Non-pigmented ciliary epithelial cell (primary cell): ENCODE data around the gene CELA2B.
A peak's percentile ranks its signal among the peaks of the same experiment; 100 is the strongest.
"Not testable (repeated sequence)": the region's sequence is repeated elsewhere in the genome, so short reads cannot be mapped to it uniquely, and the experiment has no call there.

ENCODE experiments used
- DNase-seq: peaks from one replicate; pipeline ENCODE4 v3.0.0-alpha.2; 2010; ENCODE audit warnings: low read depth

The CELA2B gene

GRCh38 chr1:15445390-15446122, 30.3 kb upstream of the CELA2B start:
- DNase-seq = no peak

- no peak for DNase-seq
Measured at GRCh38 chr1:15446212-15446611, 29.7 kb upstream of the CELA2B start.

GRCh38 chr1:15448877-15449462, 26.9 kb upstream of the CELA2B start:
- no peak for DNase-seq

- DNase-seq = no peak
Measured at GRCh38 chr1:15449567-15449966, 26.3 kb upstream of the CELA2B start.

- DNase-seq = no peak
Measured at GRCh38 chr1:15451014-15451722, 24.7 kb upstream of the CELA2B start.

- DNase-seq = no peak
Measured at GRCh38 chr1:15452216-15452615, 23.7 kb upstream of the CELA2B start.

GRCh38 chr1:15452866-15453571, 22.9 kb upstream of the CELA2B start:
- DNase-seq = no peak

- DNase-seq = no peak
Measured at GRCh38 chr1:15453734-15454133, 22.2 kb upstream of the CELA2B start.

- DNase-seq = peak; percentile 40
Measured at GRCh38 chr1:15454256-15454655, 21.6 kb upstream of the CELA2B start.

GRCh38 chr1:15455522-15455921, 20.4 kb upstream of the CELA2B start:
- no peak for DNase-seq

- DNase-seq = no peak
Measured at GRCh38 chr1:15456313-15456954, 19.5 kb upstream of the CELA2B start, which contains the start of gene CELA2A. CELA2A (plus strand) TSS chr1:15456732; CDS start chr1:15456754, 22 bp downstream.

- DNase-seq = no peak
Measured at GRCh38 chr1:15457585-15457984, 18.3 kb upstream of the CELA2B start.

- DNase-seq = not testable (repeated sequence)
Measured at GRCh38 chr1:15458388-15458787, 17.5 kb upstream of the CELA2B start.

- no peak for DNase-seq
Measured at GRCh38 chr1:15459771-15460707, 15.9 kb upstream of the CELA2B start.

- no peak for DNase-seq
Measured at GRCh38 chr1:15460708-15461095, 15.2 kb upstream of the CELA2B start.

GRCh38 chr1:15463064-15463800, 12.7 kb upstream of the CELA2B start:
- not testable (repeated sequence) for DNase-seq

- DNase-seq = not testable (repeated sequence)
Measured at GRCh38 chr1:15463926-15464322, 12.0 kb upstream of the CELA2B start.

GRCh38 chr1:15465674-15466073, 10.2 kb upstream of the CELA2B start:
- DNase-seq = no peak

GRCh38 chr1:15466955-15467625, 8.8 kb upstream of the CELA2B start:
- not testable (repeated sequence) for DNase-seq

- DNase-seq = no peak
Measured at GRCh38 chr1:15468145-15468544, 7.8 kb upstream of the CELA2B start.
